IMR-90 (cell line): Measurements from ENCODE around the gene CAMTA1. TPM values are rescaled to one million over a fixed set of nuclear protein-coding genes. Genes with fewer than 3 reads are reported as not detected.
"Not testable (repeated sequence)": the region's sequence is repeated elsewhere in the genome, so short reads cannot be mapped to it uniquely, and the experiment has no call there.

ENCODE experiments used
- ATAC-seq: fragments of 200-7000 bp; cut with Tn5 transposase; 2 replicates; pipeline ENCODE4 v1.9.1; 2020; ENCODE audit warnings: low read depth, mild to moderate bottlenecking, moderate library complexity
- BruUV-seq: library from RNA; stranded (reverse); fragments of 400-500 nt; replicated peaks from 2 replicates; lab custom pipeline; 2021; lab: Mats Ljungman, UMichigan
- CTCF ChIA-PET: fragments of 300-600 bp; formaldehyde crosslinking; extraction: SDS; loops from one replicate; lab custom pipeline; 2021; ENCODE audit warnings: antibody characterized with exemption; lab: Yijun Ruan, JAX
- POLR2A ChIA-PET: fragments of 300-600 bp; sonication (Branson Sonifier 250); formaldehyde crosslinking; loops from one replicate; lab custom pipeline; 2022; ENCODE audit warnings: antibody characterized with exemption; ENCODE audit not compliant: unreplicated experiment; lab: Charles Lee
- DNase-seq: peaks from one replicate; pipeline ENCODE4 v3.0.0; 2013
- H2AFZ ChIP-seq: replicated peaks from 2 replicates; pipeline ENCODE3; 2013; ENCODE audit warnings: low read length, mild to moderate bottlenecking; ENCODE audit not compliant: poor library complexity
- H2AK5ac ChIP-seq: 2 replicates; pipeline ENCODE4 v1.6.1; 2013; ENCODE audit warnings: low read depth, low read length, inconsistent platforms
- H2AK9ac ChIP-seq: replicated peaks from 2 replicates; pipeline ENCODE3; 2013; ENCODE audit warnings: mild to moderate bottlenecking, low read depth, low read length, moderate library complexity; ENCODE audit not compliant: poor library complexity
- H2BK120ac ChIP-seq: 2 replicates; pipeline ENCODE4 v1.6.1; 2013; ENCODE audit warnings: low read depth, low read length, inconsistent platforms
- H2BK15ac ChIP-seq: 3 replicates; pipeline ENCODE4 v1.6.1; 2013; ENCODE audit warnings: low read depth, low read length, inconsistent platforms
- H2BK20ac ChIP-seq: 2 replicates; pipeline ENCODE4 v1.6.1; 2013; ENCODE audit warnings: low read depth, mild to moderate bottlenecking, inconsistent platforms, low read length, moderate library complexity
- H2BK5ac ChIP-seq: 2 replicates; pipeline ENCODE4 v1.6.1; 2013; ENCODE audit warnings: mild to moderate bottlenecking, low read depth, low read length, inconsistent platforms; ENCODE audit not compliant: poor library complexity, severe bottlenecking
- H3K14ac ChIP-seq: replicated peaks from 2 replicates; pipeline ENCODE4 v1.6.1; 2013; ENCODE audit warnings: low read depth, low read length, inconsistent platforms
- H3K18ac ChIP-seq: 2 replicates; pipeline ENCODE4 v1.6.1; 2013; ENCODE audit warnings: low read depth, low read length, control low read depth
- H3K23ac ChIP-seq: 2 replicates; pipeline ENCODE4 v1.6.1; 2013; ENCODE audit warnings: low read depth, low read length, inconsistent platforms
- H3K27ac ChIP-seq: 2 replicates; pipeline ENCODE4 v1.5.1; 2013; ENCODE audit warnings: mild to moderate bottlenecking, control low read depth, low read length; ENCODE audit not compliant: insufficient read depth
- H3K27me3 ChIP-seq: 2 replicates; pipeline ENCODE4 v1.6.1; 2013; ENCODE audit warnings: low read length; ENCODE audit not compliant: control insufficient read depth, insufficient read depth
- H3K36me3 ChIP-seq: 2 replicates; pipeline ENCODE4 v1.6.1; 2013; ENCODE audit warnings: low read length, mixed read lengths; ENCODE audit not compliant: control insufficient read depth, insufficient read depth
- H3K4ac ChIP-seq: 2 replicates; pipeline ENCODE4 v1.6.1; 2013; ENCODE audit warnings: low read depth, low read length, inconsistent platforms
- H3K4me1 ChIP-seq: 2 replicates; pipeline ENCODE4 v1.6.1; 2013; ENCODE audit warnings: low read length, mixed read lengths; ENCODE audit not compliant: control insufficient read depth, insufficient read depth
- H3K4me2 ChIP-seq: 2 replicates; pipeline ENCODE4 v1.6.1; 2013; ENCODE audit warnings: low read depth, mild to moderate bottlenecking, control low read depth, low read length, moderate library complexity
- H3K4me3 ChIP-seq: 2 replicates; pipeline ENCODE4 v1.5.1; 2013; ENCODE audit warnings: low read depth, mild to moderate bottlenecking, control low read depth, low read length, moderate library complexity; ENCODE audit not compliant: insufficient read depth
- H3K56ac ChIP-seq: 2 replicates; pipeline ENCODE4 v1.6.1; 2013; ENCODE audit warnings: low read length, inconsistent platforms; ENCODE audit not compliant: insufficient read depth; ENCODE audit errors: extremely low read depth
- H3K79me1 ChIP-seq, 2 experiments: 2 replicates each; pipeline ENCODE4 v1.6.1; 2013; ENCODE audit warnings: low read length in 2 of 2, inconsistent platforms in 1 of 2, low read depth in 1 of 2
- H3K9ac ChIP-seq: 2 replicates; pipeline ENCODE4 v1.6.1; 2013; ENCODE audit warnings: low read depth, low read length, control low read depth
- H3K9me1 ChIP-seq: 2 replicates; pipeline ENCODE4 v1.6.1; 2013; ENCODE audit warnings: low read length, inconsistent platforms; ENCODE audit not compliant: insufficient read depth
- H3K9me3 ChIP-seq: 2 replicates; pipeline ENCODE4 v1.6.1; 2013; ENCODE audit warnings: low read length; ENCODE audit not compliant: control insufficient read depth, insufficient read depth
- H4K20me1 ChIP-seq: 2 replicates; pipeline ENCODE4 v1.6.1; 2013; ENCODE audit warnings: low read length, inconsistent platforms; ENCODE audit not compliant: insufficient read depth
- H4K5ac ChIP-seq: 2 replicates; pipeline ENCODE4 v1.6.1; 2013; ENCODE audit warnings: mild to moderate bottlenecking, low read depth, low read length, control low read depth
- H4K8ac ChIP-seq, 2 experiments: 2 replicates each; pipeline ENCODE4 v1.6.1; 2013; ENCODE audit warnings: low read depth in 2 of 2, low read length in 2 of 2, control low read depth in 1 of 2, inconsistent platforms in 1 of 2
- H4K91ac ChIP-seq: 2 replicates; pipeline ENCODE4 v1.6.1; 2013; ENCODE audit warnings: low read depth, low read length, inconsistent platforms; ENCODE audit not compliant: insufficient read depth
- CEBPB ChIP-seq: IDR thresholded peaks from 2 replicates; pipeline ENCODE4 v1.6.1; 2012; ENCODE audit warnings: low read depth, low read length, improper control_type of control experiment
- SMC3 ChIP-seq: fragments of 150-350 bp; IDR thresholded peaks from 2 replicates; pipeline ENCODE4 v1.6.1; 2016; ENCODE audit warnings: low read depth, mild to moderate bottlenecking, antibody characterized with exemption, low read length, moderate library complexity
- USF2 ChIP-seq: fragments of 150-350 bp; IDR thresholded peaks from 2 replicates; pipeline ENCODE4 v1.6.1; 2017; ENCODE audit warnings: mild to moderate bottlenecking, antibody characterized with exemption, low read length, low read depth
- WGBS, 2 experiments: methylation state at CpG; one replicate each; pipeline versions ENCODE4 v1.1.5 to v1.1.7; 2013; ENCODE audit warnings: missing lambda C conversion rate in 2 of 2; ENCODE audit not compliant: insufficient read length in 1 of 2; ENCODE audit errors: extremely low coverage in 2 of 2; 5-methylcytosine and 5-hydroxymethylcytosine counted together
- dilution Hi-C: fragments of 300-500 bp; cut with HindIII; formaldehyde crosslinking; loops from one replicate; pipeline ENCODE4 v1.14.3; 2018; ENCODE audit warnings: low sequenced_read_pairs; ENCODE audit not compliant: unreplicated experiment
- in situ Hi-C: fragments of 300-500 bp; cut with MboI; formaldehyde crosslinking; loops from 3 replicates; pipeline ENCODE4 v1.14.3; 2019; ENCODE audit warnings: low sequenced_read_pairs, inconsistent platforms, mixed read lengths
- intact Hi-C: fragments of 100-400 bp; cut with micrococcal nuclease; formaldehyde crosslinking; loops from 2 replicates; pipeline ENCODE4 v1.10.0; 2022
- polyA plus RNA-seq, 3 experiments: library from polyadenylated mRNA; depleted of rRNA; stranded (reverse); fragments of >200 nt; gene quantifications; 2 replicates each; pipeline ENCODE4 v1.2.3, GENCODE V29; 2012; ENCODE audit warnings: low replicate concordance in 1 of 3
- total RNA-seq: library from RNA; depleted of rRNA; stranded (reverse); fragments of >200 nt; gene quantifications from 2 replicates; pipeline ENCODE4 v1.2.3, GENCODE V29; 2012

The CAMTA1 gene
- total and polyA plus RNA-seq, 2 of the 4 experiments (the other 2 are of a cell fraction) = 35.5 to 74.3 TPM

- Histone ChIP-seq H4K8ac (no peak overlapping the region), H3K36me3 (no peaks in the 10 kb centered on the region), H3K27ac (no peak overlapping the region), H3K9ac (no peak overlapping the region), H3K14ac (no peak overlapping the region), H2BK5ac (no peak overlapping the region), H3K4me2 (no peak overlapping the region), H3K18ac (no peak overlapping the region), H3K9me1 (peaks cover 11% of the 10 kb centered on the region; the same call in 1 of the 2 replicates), H4K5ac (no peak overlapping the region), H3K56ac (no peak overlapping the region), H3K79me1 (no peaks in the 10 kb centered on the region), H3K27me3 (no peaks in the 10 kb centered on the region), H2AK5ac (no peak overlapping the region), H2AFZ (no peak overlapping the region), H3K4ac (no peak overlapping the region), H2BK15ac (no peak overlapping the region), H2BK20ac (no peak overlapping the region), H2AK9ac (no peak overlapping the region), H3K23ac (no peak overlapping the region), H3K4me3 (no peak overlapping the region), H2BK120ac (no peak overlapping the region), H4K91ac (no peak overlapping the region), H4K20me1 (no peaks in the 10 kb centered on the region), H3K9me3 (peaks cover 3% of the 10 kb centered on the region; the same call in 1 of the 2 replicates), H3K4me1 (peaks cover 12% of the 10 kb centered on the region)
- WGBS, 2 experiments = 100% methylated on average over 6 of the region's 15 CpGs; no CpG with 5 or more reads in 1 of the 2 experiments
- TF ChIP-seq USF2 (no peak), SMC3 (no peak), CEBPB (no peak)
- BruUV-seq = no TSS peak
- dilution Hi-C loops (no loop called here), intact Hi-C loops (no loop called here), in situ Hi-C loops (no loop called here)
- DNase-seq (no peak), ATAC-seq (no peak)
- CTCF ChIA-PET = no interaction called here
- POLR2A ChIA-PET = no interaction called here
Observed at GRCh38 chr1:7329868-7330615, 544.8 kb downstream of the CAMTA1 start.

DNA sequence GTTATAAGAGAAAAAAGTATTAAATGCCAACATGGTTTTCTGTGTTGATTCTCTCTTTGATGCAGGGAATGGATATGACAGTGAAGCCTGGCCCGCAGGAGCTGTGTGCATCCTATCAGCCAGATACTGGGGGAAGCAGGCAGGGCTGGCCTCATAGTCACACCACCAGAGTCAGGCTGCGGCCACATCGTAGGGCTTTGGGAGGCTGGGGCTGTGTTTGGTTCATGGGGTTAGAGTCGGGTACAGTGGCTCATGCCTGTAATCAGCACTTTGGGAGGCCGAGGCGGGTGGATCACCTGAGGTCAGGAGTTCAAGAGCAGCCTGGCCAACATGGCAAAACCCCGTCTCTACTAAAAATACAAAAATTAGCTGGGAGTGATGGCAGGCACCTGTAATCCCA is 545.5 kb downstream of the CAMTA1 start:
- H3K79me1 ChIP-seq, H3K56ac ChIP-seq, POLR2A ChIA-PET, ATAC-seq, H3K4ac ChIP-seq, H3K36me3 ChIP-seq, BruUV-seq, H2AK5ac ChIP-seq, H3K4me3 ChIP-seq, H3K18ac ChIP-seq, H3K27ac ChIP-seq, H4K5ac ChIP-seq, H2BK120ac ChIP-seq, H3K4me2 ChIP-seq, H2BK15ac ChIP-seq, in situ Hi-C loops, H3K23ac ChIP-seq, H3K9ac ChIP-seq, DNase-seq, H2AFZ ChIP-seq, H2AK9ac ChIP-seq, H3K9me3 ChIP-seq, intact Hi-C loops, dilution Hi-C loops, H2BK5ac ChIP-seq, H3K27me3 ChIP-seq, H4K91ac ChIP-seq, H2BK20ac ChIP-seq, H3K14ac ChIP-seq, H4K8ac ChIP-seq, H4K20me1 ChIP-seq: not testable (repeated sequence)
- Histone ChIP-seq H3K9me1 (peaks cover 11% of the 10 kb centered on the region; the same call in 1 of the 2 replicates), H3K4me1 (peaks cover 15% of the 10 kb centered on the region)
- CTCF ChIA-PET = interaction anchor here (0.9 kb wide), 1 partner anchor 11 kb away, joined by 3 read pairs; no protein-coding TSS in a partner anchor
- WGBS, 2 experiments = 80% methylated on average over 1 of the region's 7 CpGs; no CpG with 5 or more reads in 1 of the 2 experiments
